OCI-LY7 (cell line): ENCODE results near the gene SYNJ2. TPM values are rescaled to one million over a fixed set of nuclear protein-coding genes. Genes with fewer than 3 reads are reported as not detected.

ENCODE experiments used
- BruUV-seq: library from RNA; stranded (reverse); fragments of 400-500 nt; replicated peaks from 2 replicates; lab custom pipeline; 2021; lab: Mats Ljungman, UMichigan
- CTCF ChIA-PET: fragments of 300-600 bp; sonication (Branson Sonifier 250); formaldehyde crosslinking; loops from one replicate; lab custom pipeline; 2022; ENCODE audit warnings: antibody characterized with exemption; ENCODE audit not compliant: unreplicated experiment; lab: Charles Lee
- POLR2A ChIA-PET: fragments of 300-600 bp; sonication (Branson Sonifier 250); formaldehyde crosslinking; loops from one replicate; lab custom pipeline; 2022; ENCODE audit warnings: antibody characterized with exemption; lab: Charles Lee
- DNase-seq: peaks from one replicate; pipeline ENCODE4 v3.0.0-alpha.2; 2015; ENCODE audit warnings: low spot score
- H2AFZ ChIP-seq: fragments of 200-600 bp; sonication (generic), shearing (Covaris generic); 2 replicates; pipeline ENCODE4 v1.6.1; 2014; ENCODE audit warnings: mild to moderate bottlenecking, antibody characterized with exemption, low read length, moderate library complexity
- H3K27ac ChIP-seq: fragments of 200-600 bp; sonication (generic); 2 replicates; pipeline ENCODE4 v1.5.1; 2014; ENCODE audit warnings: mixed run types, low read depth, mild to moderate bottlenecking, moderate library complexity, low read length, inconsistent platforms; ENCODE audit not compliant: poor library complexity, severe bottlenecking
- H3K36me3 ChIP-seq: fragments of 200-600 bp; sonication (generic); 2 replicates; pipeline ENCODE4 v1.6.1; 2014; ENCODE audit warnings: mild to moderate bottlenecking, antibody characterized with exemption, low read length, moderate library complexity, mixed read lengths; ENCODE audit not compliant: insufficient read depth
- H3K4me1 ChIP-seq: fragments of 200-600 bp; sonication (generic); 2 replicates; pipeline ENCODE4 v1.5.1; 2014; ENCODE audit warnings: mild to moderate bottlenecking, low read length; ENCODE audit not compliant: insufficient read depth, poor library complexity, severe bottlenecking
- H3K4me2 ChIP-seq: fragments of 200-600 bp; sonication (generic); 2 replicates; pipeline ENCODE4 v1.6.1; 2014; ENCODE audit warnings: mild to moderate bottlenecking, low read length
- H3K4me3 ChIP-seq: fragments of 200-600 bp; sonication (generic); 2 replicates; pipeline ENCODE4 v1.5.1; 2014; ENCODE audit warnings: mild to moderate bottlenecking, low read depth, low read length; ENCODE audit not compliant: poor library complexity, severe bottlenecking
- H3K79me2 ChIP-seq: fragments of 200-600 bp; sonication (generic); 2 replicates; pipeline ENCODE4 v1.6.1; 2016; ENCODE audit warnings: low read depth, mild to moderate bottlenecking, low read length, moderate library complexity, mixed read lengths; ENCODE audit not compliant: insufficient read depth
- H3K9me2 ChIP-seq: fragments of 200-600 bp; sonication (generic); 2 replicates; pipeline ENCODE4 v1.6.1; 2016; ENCODE audit warnings: mild to moderate bottlenecking, low read length, mixed read lengths; ENCODE audit not compliant: insufficient read depth
- H3K9me3 ChIP-seq: fragments of 200-600 bp; sonication (generic); 2 replicates; pipeline ENCODE4 v1.6.1; 2014; ENCODE audit warnings: mild to moderate bottlenecking, mixed run types, low read length, mixed read lengths
- H4K20me1 ChIP-seq: fragments of 200-600 bp; sonication (generic); 2 replicates; pipeline ENCODE4 v1.6.1; 2014; ENCODE audit warnings: mild to moderate bottlenecking, antibody characterized with exemption, low read length, moderate library complexity, mixed read lengths; ENCODE audit not compliant: insufficient read depth
- EZH2phosphoT487 ChIP-seq: fragments of 200-600 bp; sonication (generic); IDR thresholded peaks from 2 replicates; pipeline ENCODE4 v1.6.1; 2018; ENCODE audit warnings: low read depth, borderline replicate concordance, mild to moderate bottlenecking, mixed run types, antibody characterized with exemption, low read length, moderate library complexity, mixed read lengths
- intact Hi-C: fragments of 100-400 bp; cut with micrococcal nuclease; formaldehyde crosslinking; loops from one replicate; pipeline ENCODE4 v1.10.0; 2022; ENCODE audit not compliant: unreplicated experiment
- total RNA-seq, 2 experiments: library from RNA; depleted of rRNA in 1 of 2; stranded (reverse); fragments of >200 nt in 1 of 2; shearing (Covaris generic) in 1 of 2; gene quantifications; 2 replicates each; pipeline ENCODE4 v1.2.3, GENCODE V29; 2014 to 2022
- TF ChIP-seq, protein P1 (sequence below): fragments of 200-600 bp; sonication (generic); conservative IDR thresholded peaks from 2 replicates; pipeline ENCODE4 v1.5.1; 2014; ENCODE audit warnings: mild to moderate bottlenecking, antibody characterized with exemption, low read length, moderate library complexity, mixed read lengths

SYNJ2 gene
- total RNA-seq, 2 experiments from 2014 or later = 0.21 TPM; not detected in 1

GRCh38 chr6:157982563-157983405 is 1.1 kb downstream of the SYNJ2 start:
- TF ChIP-seq, protein P1, sequence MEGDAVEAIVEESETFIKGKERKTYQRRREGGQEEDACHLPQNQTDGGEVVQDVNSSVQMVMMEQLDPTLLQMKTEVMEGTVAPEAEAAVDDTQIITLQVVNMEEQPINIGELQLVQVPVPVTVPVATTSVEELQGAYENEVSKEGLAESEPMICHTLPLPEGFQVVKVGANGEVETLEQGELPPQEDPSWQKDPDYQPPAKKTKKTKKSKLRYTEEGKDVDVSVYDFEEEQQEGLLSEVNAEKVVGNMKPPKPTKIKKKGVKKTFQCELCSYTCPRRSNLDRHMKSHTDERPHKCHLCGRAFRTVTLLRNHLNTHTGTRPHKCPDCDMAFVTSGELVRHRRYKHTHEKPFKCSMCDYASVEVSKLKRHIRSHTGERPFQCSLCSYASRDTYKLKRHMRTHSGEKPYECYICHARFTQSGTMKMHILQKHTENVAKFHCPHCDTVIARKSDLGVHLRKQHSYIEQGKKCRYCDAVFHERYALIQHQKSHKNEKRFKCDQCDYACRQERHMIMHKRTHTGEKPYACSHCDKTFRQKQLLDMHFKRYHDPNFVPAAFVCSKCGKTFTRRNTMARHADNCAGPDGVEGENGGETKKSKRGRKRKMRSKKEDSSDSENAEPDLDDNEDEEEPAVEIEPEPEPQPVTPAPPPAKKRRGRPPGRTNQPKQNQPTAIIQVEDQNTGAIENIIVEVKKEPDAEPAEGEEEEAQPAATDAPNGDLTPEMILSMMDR = no peak
- no peak for TF ChIP-seq EZH2phosphoT487
- no peak for DNase-seq
- H3K9me2 ChIP-seq = no peaks in the 10 kb centered on the region
- no TSS peak for BruUV-seq
- H3K36me3 ChIP-seq = no peaks in the 10 kb centered on the region
- H3K27ac ChIP-seq = no peak overlapping the region
- H4K20me1 ChIP-seq = no peaks in the 10 kb centered on the region
- H2AFZ ChIP-seq = no peak overlapping the region
- no peaks in the 10 kb centered on the region for H3K4me1 ChIP-seq
- H3K4me2 ChIP-seq = no peak overlapping the region; the same call in 1 of the 2 replicates
- intact Hi-C loops = no loop called here
- no peak overlapping the region for H3K4me3 ChIP-seq
- H3K79me2 ChIP-seq = no peaks in the 10 kb centered on the region
- ChIA-PET POLR2A (no interaction called here), CTCF (no interaction called here)
- no peaks in the 10 kb centered on the region for H3K9me3 ChIP-seq

- Histone ChIP-seq H3K9me3 (no peaks in the 10 kb centered on the region), H3K36me3 (no peaks in the 10 kb centered on the region), H3K79me2 (no peaks in the 10 kb centered on the region), H3K4me3 (no peak overlapping the region), H3K9me2 (no peaks in the 10 kb centered on the region), H3K4me2 (no peak overlapping the region), H3K4me1 (no peaks in the 10 kb centered on the region), H2AFZ (no peak overlapping the region), H4K20me1 (no peaks in the 10 kb centered on the region), H3K27ac (no peak overlapping the region)
- no TSS peak for BruUV-seq
- POLR2A ChIA-PET = no interaction called here
- no peak for TF ChIP-seq EZH2phosphoT487
- TF ChIP-seq, protein P1 = no peak
- CTCF ChIA-PET = no interaction called here
- intact Hi-C loops = no loop called here
- DNase-seq = no peak
Observed at GRCh38 chr6:157983406-157984119, 1.9 kb downstream of the SYNJ2 start.
